T-helper 1 cell treated with Interleukin-12 subunit alpha and Interleukin-12 subunit beta and Interleukin-4 antibody, amounts not matched to agents 30 μg/mL and 1 μg/mL, for 36 hours (primary cell): ENCODE results near the gene CXorf49.

Experiments
- H3K27ac Mint-ChIP-seq: one replicate; pipeline ENCODE4 v1.8.0; 2021; ENCODE audit warnings: mild to moderate bottlenecking, mixed read lengths
- H3K27me3 Mint-ChIP-seq: one replicate; pipeline ENCODE4 v1.8.0; 2021; ENCODE audit warnings: low read depth, mixed read lengths
- H3K36me3 Mint-ChIP-seq: one replicate; pipeline ENCODE4 v1.8.0; 2021; ENCODE audit warnings: low read depth, mixed read lengths
- H3K4me1 Mint-ChIP-seq: one replicate; pipeline ENCODE4 v1.8.0; 2021; ENCODE audit warnings: low read depth, mixed read lengths
- H3K4me3 Mint-ChIP-seq: one replicate; pipeline ENCODE4 v1.8.0; 2021; ENCODE audit warnings: mild to moderate bottlenecking, moderate library complexity, mixed read lengths
- H3K9me3 Mint-ChIP-seq: one replicate; pipeline ENCODE4 v1.8.0; 2021; ENCODE audit warnings: mixed read lengths

CXorf49 gene

GRCh38 chrX:71664889-71665491 is 53.1 kb downstream of the CXorf49 start:
- Mint-ChIP-seq H3K27me3 (no peaks in the 10 kb centered on the region), H3K9me3 (no peaks in the 10 kb centered on the region), H3K4me1 (peaks cover 14% of the 10 kb centered on the region), H3K36me3 (no peaks in the 10 kb centered on the region), H3K27ac (no peak overlapping the region), H3K4me3 (no peak overlapping the region)
